SK-N-SH treated with all-trans-retinoic acid at 6 μM for 48 hours (cell line): ENCODE data around the gene PIK3CB.

Source experiments
- CSDC2 ChIP-seq: fragments of 250-450 bp; sonication (Bioruptor Pico); IDR thresholded peaks from 2 replicates; pipeline ENCODE4 v1.5.0; 2020; ENCODE audit warnings: mild to moderate bottlenecking, moderate library complexity
- PATZ1 ChIP-seq: fragments of 250-450 bp; sonication (Bioruptor Pico); IDR thresholded peaks from 2 replicates; pipeline ENCODE4 v1.8.0; 2020; ENCODE audit warnings: mild to moderate bottlenecking, moderate library complexity, borderline replicate concordance
- POU6F1 ChIP-seq: fragments of 250-450 bp; sonication (Bioruptor Pico); IDR thresholded peaks from 2 replicates; pipeline ENCODE4 v1.8.0; 2021; ENCODE audit warnings: low read depth, mild to moderate bottlenecking, moderate library complexity, borderline replicate concordance
- TCF4 ChIP-seq: fragments of 250-450 bp; sonication (Bioruptor Pico); IDR thresholded peaks from 2 replicates; pipeline ENCODE4 v1.8.0; 2021; ENCODE audit warnings: mild to moderate bottlenecking, moderate library complexity, borderline replicate concordance
- TOX ChIP-seq: fragments of 250-450 bp; sonication (Bioruptor Pico); IDR thresholded peaks from 2 replicates; pipeline ENCODE4 v1.8.0; 2021; ENCODE audit warnings: mild to moderate bottlenecking, moderate library complexity, borderline replicate concordance
- ZFP30 ChIP-seq: fragments of 450-650 bp; formaldehyde crosslinking; IDR thresholded peaks from 2 replicates; pipeline ENCODE4 v1.5.0; 2022; ENCODE audit warnings: mild to moderate bottlenecking, moderate library complexity

GRCh38 chr3:138657508-138657907, 177.2 kb downstream of the PIK3CB start:
- no peak for TF ChIP-seq ZFP30 (CRISPR knock-in tag)
- TF ChIP-seq TCF4 (CRISPR knock-in tag), result no peak
- TF ChIP-seq TOX (CRISPR knock-in tag), result no peak
- TF ChIP-seq PATZ1 (CRISPR knock-in tag), result no peak
- no peak for TF ChIP-seq POU6F1 (CRISPR knock-in tag)
- TF ChIP-seq CSDC2, result no peak
